Transverse colon (tissue), 4 donors: ENCODE measurements around the gene ABCE1. TPM values are rescaled to one million over a fixed set of nuclear protein-coding genes. Genes with fewer than 3 reads are reported as not detected.

Source experiments
- DNase-seq: peaks from one replicate; pipeline ENCODE4 v3.0.0-alpha.2; 2019
- H3K27ac ChIP-seq, 4 donors: fragments of 200-600 bp; sonication (generic); 2 replicates each; pipeline ENCODE4 v1.5.1; 2016 to 2018; ENCODE audit warnings: inconsistent platforms in 4 of 4
- H3K27me3 ChIP-seq: fragments of 200-600 bp; sonication (generic); 2 replicates; pipeline ENCODE4 v1.5.1; 2017; ENCODE audit warnings: inconsistent platforms
- H3K36me3 ChIP-seq, 4 donors: fragments of 200-600 bp; sonication (generic); 2 replicates each; pipeline ENCODE4 v1.5.1; 2017 to 2019; ENCODE audit warnings: inconsistent platforms in 4 of 4
- H3K4me1 ChIP-seq, 4 donors: fragments of 200-600 bp; sonication (generic); 2 replicates each; pipeline ENCODE4 v1.5.1; 2017 to 2020; ENCODE audit warnings: inconsistent platforms in 4 of 4
- H3K4me3 ChIP-seq, 4 donors: fragments of 200-600 bp; sonication (generic); 1 replicate in 1 of 4; 2 replicates in 3 of 4; pipeline versions ENCODE4 v1.5.1 to v1.6.1; 2017 to 2019; ENCODE audit warnings: inconsistent platforms in 4 of 4
- H3K9me3 ChIP-seq, 2 donors: fragments of 200-600 bp; sonication (generic); 2 replicates each; pipeline ENCODE4 v1.5.1; 2017 to 2019; ENCODE audit warnings: inconsistent platforms in 2 of 2
- CTCF ChIP-seq, 5 experiments: fragments of 200-600 bp in 3 of 5; fragments of 450-650 bp in 2 of 5; sonication (generic) in 3 of 5; IDR thresholded peaks; 1 replicate in 2 of 5; 2 replicates in 3 of 5; pipeline ENCODE4 v1.5.1; 2016 to 2017; ENCODE audit warnings: antibody characterized with exemption in 5 of 5, inconsistent platforms in 3 of 5, mild to moderate bottlenecking in 2 of 5, moderate library complexity in 1 of 5
- EP300 ChIP-seq: sonication (generic); formaldehyde crosslinking; IDR thresholded peaks from one replicate; pipeline ENCODE4 v1.6.1; 2017; ENCODE audit warnings: antibody characterized with exemption, low read depth
- POLR2A ChIP-seq: fragments of 450-650 bp; IDR thresholded peaks from one replicate; pipeline ENCODE4 v1.6.1; 2016; ENCODE audit warnings: antibody characterized with exemption, mild to moderate bottlenecking, moderate library complexity
- POLR2AphosphoS5 ChIP-seq, 3 donors: sonication (generic); formaldehyde crosslinking; IDR thresholded peaks; one replicate each; pipeline ENCODE4 v1.6.1; 2016; ENCODE audit warnings: antibody characterized with exemption in 3 of 3
- WGBS, 2 donors: methylation state at CpG; one replicate each; pipeline ENCODE4 v1.1.5; 2018; ENCODE audit warnings: low coverage in 1 of 2; 5-methylcytosine and 5-hydroxymethylcytosine counted together
- in situ Hi-C, 4 donors: fragments of 200-750 bp; cut with MboI; loops; one replicate each; pipeline versions ENCODE4 v1.15.0 to v1.15.1; 2017; ENCODE audit warnings: low sequenced_read_pairs in 3 of 4, low pct_ligation_motif_present in 1 of 4, low pct_unique_long_range_greater_than_20kb in 1 of 4
- intact Hi-C: fragments of 100-400 bp; cut with DNase I; formaldehyde crosslinking; loops from one replicate; pipeline ENCODE4 v1.15.1; 2023; ENCODE audit warnings: low total_unique reads
- total RNA-seq, 4 donors: library from RNA; depleted of rRNA; stranded (reverse); fragments of >200 nt; gene quantifications; one replicate each; pipeline ENCODE4 v1.1.0, GENCODE V29; 2016

The ABCE1 gene
- total RNA-seq, 4 donors from 2014 or later, result 23.8 to 48.8 (median 35.7) TPM

- intact Hi-C loops, result no loop called here
- Histone ChIP-seq H3K4me3 (no peak overlapping the region), H3K27me3 (no peaks in the 10 kb centered on the region), H3K36me3 (peaks cover 0 to 14% (median 2%) of the 10 kb centered on the region in 4 donors), H3K9me3 (peaks cover 0 to 4% of the 10 kb centered on the region in 2 donors), H3K27ac (no peak overlapping the region), H3K4me1 (no peaks in the 10 kb centered on the region)
- in situ Hi-C loops, result no loop called here
- TF ChIP-seq POLR2AphosphoS5 (IDR thresholded peaks at IDR 0.05) (no peak), POLR2A (no peak), CTCF (IDR thresholded peaks at IDR 0.05) (no peak), EP300 (no peak)
- no peak for DNase-seq
- WGBS, 2 donors, result 89 to 90% methylated on average over 2 of the region's 2 CpGs
Measured at GRCh38 chr4:145076469-145076855, 21.6 kb upstream of the ABCE1 start.

- no peak for TF ChIP-seq POLR2AphosphoS5 (IDR thresholded peaks at IDR 0.05)
- no peak for TF ChIP-seq CTCF (IDR thresholded peaks at IDR 0.05)
- TF ChIP-seq EP300, result no peak
- no peak for TF ChIP-seq POLR2A
- peaks cover 0 to 4% of the 10 kb centered on the region in 2 donors for H3K9me3 ChIP-seq
- 96% methylated on average over 1 of the region's 1 CpG; no CpG with 5 or more reads in 1 of the 2 donors for WGBS, 2 donors
Measured at GRCh38 chr4:145081756-145082155, 16.4 kb upstream of the ABCE1 start.

GRCh38 chr4:145083891-145084605 lies 14.1 kb upstream of the ABCE1 start:
- DNase-seq, result no peak
- WGBS, 2 donors, result 100% methylated on average over 1 of the region's 1 CpG
- Histone ChIP-seq H3K27me3 (no peaks in the 10 kb centered on the region), H3K36me3 (peaks cover 0 to 18% (median 0%) of the 10 kb centered on the region in 4 donors), H3K4me3 (no peak overlapping the region), H3K9me3 (no peaks in the 10 kb centered on the region), H3K4me1 (no peaks in the 10 kb centered on the region), H3K27ac (no peak overlapping the region)
- intact Hi-C loops (no loop called here), in situ Hi-C loops (no loop called here)
- TF ChIP-seq POLR2A (no peak), EP300 (no peak), POLR2AphosphoS5 (IDR thresholded peaks at IDR 0.05) (no peak), CTCF (IDR thresholded peaks at IDR 0.05) (no peak)

More at GRCh38 chr4:145081756-145082155, 16.4 kb upstream of the ABCE1 start:
- Histone ChIP-seq H3K36me3 (peaks cover 0 to 19% (median 2%) of the 10 kb centered on the region in 4 donors), H3K27me3 (no peaks in the 10 kb centered on the region), H3K27ac (no peak overlapping the region), H3K4me1 (no peaks in the 10 kb centered on the region), H3K4me3 (no peak overlapping the region)
- in situ Hi-C loops (no loop called here), intact Hi-C loops (no loop called here)
- no peak for DNase-seq

- DNase-seq, result no peak
- intact Hi-C loops (no loop called here), in situ Hi-C loops (no loop called here)
- Histone ChIP-seq H3K36me3 (peaks cover 0 to 37% (median 10%) of the 10 kb centered on the region in 4 donors), H3K4me1 (no peaks in the 10 kb centered on the region), H3K9me3 (peaks cover 0 to 6% of the 10 kb centered on the region in 2 donors), H3K27me3 (no peaks in the 10 kb centered on the region), H3K27ac (no peak overlapping the region), H3K4me3 (no peak overlapping the region)
- TF ChIP-seq EP300, result no peak
- no peak for TF ChIP-seq POLR2A
- no peak for TF ChIP-seq POLR2AphosphoS5 (IDR thresholded peaks at IDR 0.05)
- TF ChIP-seq CTCF (IDR thresholded peaks at IDR 0.05), result no peak
- WGBS, 2 donors, result 79 to 100% methylated on average over 1 of the region's 1 CpG
Measured at GRCh38 chr4:145090380-145090779, 7.7 kb upstream of the ABCE1 start.
